ENCODE measurements around the gene APCDD1.
"Not testable (repeated sequence)": the region's sequence is repeated elsewhere in the genome, so short reads cannot be mapped to it uniquely, and the experiment has no call there.

Gene APCDD1

DNA sequence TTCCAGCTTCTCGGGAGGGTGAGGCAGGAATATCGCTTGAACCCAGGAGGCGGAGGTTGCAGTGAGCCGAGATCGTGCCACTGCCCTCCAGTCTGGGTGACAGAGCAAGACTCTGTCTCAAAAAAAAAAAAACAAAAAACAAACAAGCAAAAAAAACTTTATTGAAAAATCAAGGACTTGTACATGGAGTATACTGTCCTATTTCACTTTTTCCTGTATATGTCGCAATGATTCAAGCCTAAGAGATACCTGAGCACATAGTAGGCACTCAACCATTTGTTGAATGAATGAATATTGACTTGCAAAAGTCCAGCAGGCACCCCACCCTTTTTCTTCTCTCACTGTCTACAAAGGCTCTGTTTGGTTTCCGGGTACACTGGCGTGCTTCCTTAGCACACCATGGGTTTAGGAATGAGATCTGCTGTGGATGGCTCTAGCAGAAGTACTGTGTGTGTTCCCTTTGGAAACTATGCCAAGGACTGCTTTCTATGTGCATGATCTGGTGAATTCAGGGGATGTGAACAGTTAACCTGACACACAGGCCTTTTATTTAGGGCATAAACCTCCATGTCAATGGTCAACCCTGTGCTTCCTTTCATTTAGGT, 6.1 kb downstream of the APCDD1 start:
- H3K4me3 ChIP-seq (ENCODE audit: low read depth, low read length): no peak overlapping the region

DNA sequence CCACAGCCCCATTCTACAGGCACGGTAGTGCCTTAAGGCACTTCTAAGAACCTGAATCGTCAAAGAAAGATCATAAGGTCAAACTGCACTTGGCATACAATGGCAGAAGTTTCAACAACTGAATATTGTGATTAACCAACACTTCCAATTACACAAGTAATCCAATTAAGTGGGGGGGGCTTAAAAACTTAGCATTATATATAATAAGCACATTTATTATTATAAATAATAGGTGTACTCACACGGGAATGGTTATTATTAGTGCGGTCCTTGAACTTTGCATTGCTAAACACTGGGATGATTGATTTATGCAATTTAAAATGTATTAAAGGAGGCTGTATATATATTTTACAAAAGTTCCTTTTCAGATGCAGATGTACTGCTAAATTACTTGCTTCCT, 7.6 kb downstream of the APCDD1 start:
- H3K4me3 ChIP-seq (ENCODE audit: low read depth, low read length): no peak overlapping the region

DNA sequence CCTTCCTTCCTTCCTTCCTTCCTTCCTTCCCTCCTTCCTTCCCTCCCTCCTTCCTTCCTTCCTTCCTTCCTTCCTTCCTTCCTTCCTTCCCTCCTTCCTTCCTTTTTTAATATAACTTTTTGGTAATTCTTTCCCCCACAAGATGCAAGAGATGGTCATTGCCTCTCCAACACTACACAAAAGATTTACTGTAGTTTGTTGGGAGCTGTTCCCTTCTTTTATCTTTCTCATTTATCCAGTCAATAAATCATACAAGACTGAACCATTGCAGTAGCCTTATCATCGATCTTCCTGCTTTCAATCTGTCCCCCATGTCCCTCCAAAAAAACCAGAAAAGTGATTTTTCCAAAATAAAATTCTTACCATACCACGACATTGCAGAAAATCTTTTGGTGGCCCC, 8.2 kb downstream of the APCDD1 start:
- no peak overlapping the region for H3K4me3 ChIP-seq (ENCODE audit: low read depth, low read length)

DNA sequence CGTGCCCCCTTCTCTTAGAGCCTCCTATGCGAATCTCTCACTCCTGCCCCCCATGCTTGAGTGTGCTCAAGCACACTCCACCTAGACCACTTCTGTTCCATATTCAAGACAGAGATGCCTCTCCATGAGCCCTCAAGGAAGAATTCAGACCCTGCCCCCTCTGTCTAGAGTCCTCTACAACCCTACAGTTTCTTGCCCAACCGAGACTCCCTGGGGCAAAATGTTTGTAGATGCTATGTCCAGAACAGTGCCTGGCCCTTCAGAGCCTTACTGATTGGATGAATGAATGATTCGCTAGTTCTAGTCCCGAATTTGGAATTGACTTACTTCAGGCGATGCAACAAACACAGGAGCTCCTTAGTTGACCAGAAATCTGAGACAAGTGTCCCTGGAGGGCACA, 8.7 kb downstream of the APCDD1 start:
- H3K4me3 ChIP-seq (ENCODE audit: low read depth, low read length): no peak overlapping the region

DNA sequence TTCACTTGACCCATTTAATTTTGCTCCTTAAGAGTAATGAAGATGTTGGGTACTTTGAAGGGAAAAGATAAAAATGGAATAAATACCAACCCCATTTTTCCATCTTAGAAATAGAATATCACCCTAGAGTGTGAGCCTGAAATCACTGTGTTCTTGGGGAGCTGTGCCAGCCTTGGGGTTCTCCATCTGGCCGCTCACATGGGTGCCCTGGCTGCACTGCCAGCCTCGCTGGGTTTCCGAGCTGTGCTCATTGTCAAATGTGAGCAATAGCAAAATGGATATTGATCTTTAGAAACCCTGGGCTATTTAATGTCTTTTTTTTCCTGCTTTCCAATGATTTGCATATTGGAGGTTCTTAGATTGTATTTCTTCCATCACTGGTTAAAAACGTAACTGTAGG, 9.3 kb downstream of the APCDD1 start:
- no peak overlapping the region for H3K4me3 ChIP-seq (ENCODE audit: low read depth, low read length)

DNA sequence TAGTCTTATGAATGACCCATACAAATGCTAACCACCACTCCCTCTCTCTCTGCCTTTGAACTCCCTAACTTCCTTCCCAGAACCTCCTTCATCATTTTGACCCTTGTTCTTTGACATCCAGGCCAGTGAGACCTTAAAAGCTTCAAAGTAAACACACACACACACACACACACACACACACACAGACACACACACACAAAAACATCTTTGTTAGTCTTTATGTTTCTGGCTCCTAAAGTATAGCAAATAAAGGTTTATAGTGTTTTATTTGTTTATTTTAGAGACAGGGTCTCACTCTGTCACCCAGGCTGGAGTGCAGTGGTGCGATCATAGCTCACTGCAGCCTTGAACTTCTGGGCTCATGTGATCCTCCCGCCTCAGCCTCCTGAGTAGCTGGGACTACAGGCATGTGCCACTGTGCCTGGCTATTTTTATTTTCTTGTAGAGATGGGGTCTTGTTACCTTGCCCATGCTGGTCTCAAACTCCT, 9.8 kb downstream of the APCDD1 start:
- not testable (repeated sequence) for H3K4me3 ChIP-seq (ENCODE audit: low read depth, low read length)

DNA sequence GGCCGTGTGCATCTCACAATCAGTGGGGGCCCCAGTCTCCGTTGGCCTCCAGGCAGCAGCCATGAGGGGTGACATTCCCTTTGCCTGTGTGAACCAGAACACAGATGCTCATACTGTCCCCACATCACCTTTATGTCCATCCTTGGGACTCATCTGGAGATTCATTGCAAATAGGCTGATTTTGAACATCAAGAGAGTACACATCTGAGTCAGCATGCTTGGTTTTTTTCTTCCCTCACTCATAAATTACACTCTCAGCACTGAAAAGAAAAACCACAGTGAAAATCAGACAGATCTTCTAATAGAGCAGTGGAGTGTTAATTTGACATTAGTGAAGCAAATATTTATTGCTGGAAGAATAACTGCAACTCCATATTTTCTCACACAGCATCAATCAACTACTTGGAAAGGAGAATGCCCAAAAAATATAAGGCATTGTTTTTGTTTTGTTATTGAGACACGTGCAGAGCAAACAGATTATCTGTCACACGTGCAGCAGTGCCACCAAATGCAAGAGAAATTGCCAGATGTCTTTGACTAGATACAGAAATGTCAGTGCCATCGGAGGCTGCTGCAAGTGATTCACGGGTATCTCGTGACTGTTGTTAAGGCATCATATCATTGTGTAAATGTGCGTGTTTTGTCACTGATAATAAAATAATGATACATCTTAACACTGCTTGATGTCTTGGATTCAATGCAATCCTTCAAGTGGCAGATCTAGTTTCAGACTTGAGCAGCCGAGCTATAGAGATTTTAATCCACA, 10.9 kb downstream of the APCDD1 start:
- no peak overlapping the region for H3K4me3 ChIP-seq (ENCODE audit: low read depth, low read length)

DNA sequence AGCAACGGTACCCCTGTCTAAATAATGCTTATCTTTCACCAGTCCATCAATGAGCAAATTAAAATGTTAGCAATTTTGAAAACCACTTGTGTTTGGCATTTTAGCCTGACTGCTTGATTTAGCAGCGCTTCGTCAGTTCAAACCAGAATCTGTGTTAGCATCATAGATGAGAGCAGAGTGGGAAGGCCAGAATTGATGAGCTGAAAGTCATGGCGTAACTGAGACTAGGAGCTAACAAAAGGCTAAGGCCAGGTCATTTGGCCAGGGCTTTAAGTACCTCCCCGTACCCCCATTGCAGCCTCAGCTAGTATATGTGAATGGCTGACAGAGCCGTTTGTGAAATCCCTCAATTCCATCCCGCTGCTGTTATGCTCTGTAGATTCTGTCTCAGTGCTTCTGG, 16.0 kb downstream of the APCDD1 start:
- H3K4me3 ChIP-seq (ENCODE audit: low read depth, low read length): no peak overlapping the region

DNA sequence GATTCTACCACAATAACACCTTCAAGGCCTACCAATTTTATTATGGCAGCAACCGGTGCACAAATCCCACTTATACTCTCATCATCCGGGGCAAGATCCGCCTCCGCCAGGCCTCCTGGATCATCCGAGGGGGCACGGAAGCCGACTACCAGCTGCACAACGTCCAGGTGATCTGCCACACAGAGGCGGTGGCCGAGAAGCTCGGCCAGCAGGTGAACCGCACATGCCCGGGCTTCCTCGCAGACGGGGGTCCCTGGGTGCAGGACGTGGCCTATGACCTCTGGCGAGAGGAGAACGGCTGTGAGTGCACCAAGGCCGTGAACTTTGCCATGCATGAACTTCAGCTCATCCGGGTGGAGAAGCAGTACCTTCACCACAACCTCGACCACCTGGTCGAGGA, 17.1 kb downstream of the APCDD1 start:
- H3K4me3 ChIP-seq (ENCODE audit: low read depth, low read length): no peak overlapping the region

DNA sequence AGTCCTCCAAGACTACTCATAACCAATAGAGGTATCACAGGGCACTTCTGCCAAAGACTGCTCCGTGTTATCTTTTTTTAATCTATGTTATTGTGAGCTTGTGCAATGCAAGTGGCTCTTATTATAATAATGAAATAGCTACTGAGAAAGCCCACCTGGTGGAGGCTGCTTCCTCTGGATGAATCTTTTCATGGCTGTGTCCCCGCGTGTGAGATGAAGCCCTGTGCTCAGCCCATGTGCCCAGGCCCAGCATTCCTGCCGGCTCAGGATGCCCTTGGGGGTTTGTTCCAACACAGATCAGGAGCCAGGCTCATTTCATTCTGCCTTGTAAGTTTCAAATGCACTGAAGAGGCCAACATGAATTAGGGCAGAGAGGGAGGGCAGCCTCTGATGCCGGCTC, 18.7 kb downstream of the APCDD1 start:
- no peak overlapping the region for H3K4me3 ChIP-seq (ENCODE audit: low read depth, low read length)

DNA sequence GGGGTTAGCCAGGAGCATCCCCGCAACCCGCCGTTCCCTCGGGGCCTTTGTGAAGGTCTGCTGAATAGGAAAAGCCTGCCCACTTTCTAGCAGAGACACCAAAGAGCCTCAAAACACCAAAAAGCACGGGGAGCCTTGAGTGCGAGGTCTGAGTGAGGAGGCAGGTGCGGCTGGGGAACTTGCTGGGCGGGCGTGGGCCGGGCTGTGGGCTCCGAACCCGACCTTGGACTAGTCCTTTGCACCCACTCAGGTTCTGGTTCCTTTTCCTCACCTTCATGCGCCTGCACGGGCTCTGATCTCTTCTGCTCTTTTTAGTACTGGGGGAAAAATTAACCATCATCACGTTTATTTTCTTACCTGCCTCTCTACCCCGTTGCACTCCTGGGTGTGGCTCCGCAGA, 19.9 kb downstream of the APCDD1 start:
- no peak overlapping the region for H3K4me3 ChIP-seq (ENCODE audit: low read depth, low read length)

DNA sequence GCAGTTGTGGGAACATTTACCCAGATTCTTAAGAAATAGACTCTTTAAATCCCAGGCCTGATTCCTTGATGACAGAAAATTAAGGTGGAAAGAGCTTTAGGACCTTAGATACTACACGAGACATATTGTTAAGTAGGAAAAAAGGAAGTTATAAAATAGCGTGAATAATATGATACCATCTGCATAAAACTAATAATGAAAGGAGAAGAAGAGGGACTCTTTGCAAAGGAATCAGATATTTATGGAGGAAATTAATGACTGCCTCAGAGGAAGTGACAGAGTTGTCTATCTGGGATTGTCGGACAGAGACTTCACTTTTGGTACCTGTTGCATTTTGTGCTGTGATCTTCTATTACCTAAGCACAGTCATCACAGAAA, 20.8 kb downstream of the APCDD1 start:
- no peak overlapping the region for H3K4me3 ChIP-seq (ENCODE audit: low read depth, low read length)

DNA sequence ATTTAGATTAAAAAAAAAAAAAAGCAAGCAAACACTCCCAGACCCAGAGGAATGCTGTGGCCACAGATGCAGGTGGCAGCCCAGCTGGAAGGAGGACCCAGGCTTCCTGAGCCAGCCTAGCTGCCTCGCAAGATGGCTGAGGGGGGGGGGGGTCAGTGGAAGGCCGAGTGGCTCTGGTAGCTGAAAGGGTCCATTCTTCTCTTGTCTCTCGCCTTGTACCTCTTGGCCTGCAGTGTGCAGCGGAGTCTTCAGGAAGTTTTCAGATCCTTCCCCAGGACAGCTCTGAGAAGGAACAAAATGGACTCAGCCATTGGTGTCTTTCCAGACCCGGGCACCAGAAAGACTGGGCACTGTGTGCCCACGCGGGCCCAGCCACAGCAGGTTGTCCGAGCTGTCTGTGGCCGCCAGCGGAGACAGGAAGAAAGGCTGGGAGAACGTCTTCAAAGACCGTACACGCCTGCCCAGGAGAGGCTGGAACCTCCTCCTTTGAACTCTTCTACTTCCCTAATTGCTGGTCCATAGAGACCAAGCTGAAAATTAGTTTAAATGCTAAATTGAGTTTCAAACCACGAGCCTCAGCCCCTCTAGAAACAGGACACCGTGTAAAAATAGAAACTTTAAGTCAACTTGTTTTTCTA, 21.3 kb downstream of the APCDD1 start:
- H3K4me3 ChIP-seq (ENCODE audit: low read depth, low read length): no peak overlapping the region

DNA sequence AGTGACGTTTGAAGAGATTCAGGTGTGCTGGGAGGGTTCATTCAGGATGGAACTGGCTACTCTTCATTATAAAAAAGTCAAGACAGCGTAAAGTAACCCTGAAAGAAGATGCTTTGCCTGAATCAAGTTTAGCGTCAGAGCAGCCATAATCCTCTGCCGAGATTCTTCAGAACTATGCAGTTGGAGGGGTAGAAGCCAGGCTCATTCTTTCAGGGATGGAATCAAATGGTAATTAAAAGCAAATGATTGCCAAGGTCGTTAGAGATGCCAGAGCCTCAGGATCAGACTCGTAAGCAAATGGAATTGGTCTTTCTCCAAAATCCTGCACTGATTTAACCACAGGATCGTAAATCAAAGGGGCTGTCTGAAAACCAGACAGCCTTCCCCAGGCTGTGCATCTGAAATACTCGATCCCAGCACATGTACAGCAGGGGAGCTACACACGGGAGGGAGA, 21.9 kb downstream of the APCDD1 start:
- H3K4me3 ChIP-seq (ENCODE audit: low read depth, low read length): no peak overlapping the region

DNA sequence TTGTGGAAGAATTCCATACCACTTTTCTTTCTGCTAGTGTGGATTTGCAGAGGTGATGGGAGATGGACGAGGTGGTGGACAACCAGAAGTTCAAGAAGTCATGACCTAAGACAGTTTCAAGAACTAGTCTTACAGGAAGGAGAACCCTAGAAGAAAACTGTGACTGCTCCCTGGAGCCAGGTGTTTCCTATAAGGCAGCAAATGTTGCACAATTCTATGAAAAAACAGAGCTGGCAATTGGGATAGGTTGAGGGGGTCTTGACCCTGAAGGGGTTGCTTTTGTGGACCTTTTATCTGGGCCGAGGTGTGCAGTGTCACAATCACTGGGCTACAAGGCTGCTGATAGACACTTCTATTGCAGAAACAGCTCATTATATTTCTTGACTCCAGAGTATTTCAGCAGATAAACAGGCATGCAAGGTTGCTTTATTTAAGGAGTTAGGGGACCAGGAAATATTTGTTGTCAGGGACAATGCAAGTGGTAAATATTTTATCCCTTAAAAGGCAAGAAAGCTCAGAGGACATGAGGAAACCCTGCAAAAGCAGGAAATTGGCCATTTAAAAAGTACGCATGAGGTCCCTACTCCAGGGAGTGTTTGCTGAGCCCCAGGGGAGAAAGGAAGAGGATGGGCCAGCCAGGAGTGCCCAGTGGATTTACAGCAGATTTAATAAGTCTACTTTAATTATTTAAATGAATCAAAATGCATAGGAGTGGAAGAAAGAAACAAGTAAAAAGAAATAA, 22.9 kb downstream of the APCDD1 start:
- H3K4me3 ChIP-seq (ENCODE audit: low read depth, low read length): no peak overlapping the region

DNA sequence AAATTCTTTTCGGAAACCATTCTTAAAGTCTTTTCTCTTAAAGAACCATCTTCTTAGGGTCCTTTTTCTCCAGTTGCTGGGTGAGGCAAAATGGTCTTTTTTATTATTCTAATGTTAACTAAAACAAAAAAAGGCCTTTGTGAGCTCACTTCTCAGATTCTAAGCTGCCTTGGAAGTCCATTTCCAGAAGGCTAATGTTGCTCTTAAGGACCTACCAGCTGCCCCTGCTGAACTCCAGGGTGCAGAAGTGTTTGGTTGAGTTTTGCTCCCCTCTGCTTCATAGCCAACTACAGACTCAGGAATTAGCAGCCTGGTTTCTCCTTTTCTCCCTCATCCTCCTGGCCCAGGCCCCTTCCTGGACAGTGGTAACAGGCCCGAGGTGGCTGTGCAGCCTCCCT, 23.4 kb downstream of the APCDD1 start:
- no peak overlapping the region for H3K4me3 ChIP-seq (ENCODE audit: low read depth, low read length)

DNA sequence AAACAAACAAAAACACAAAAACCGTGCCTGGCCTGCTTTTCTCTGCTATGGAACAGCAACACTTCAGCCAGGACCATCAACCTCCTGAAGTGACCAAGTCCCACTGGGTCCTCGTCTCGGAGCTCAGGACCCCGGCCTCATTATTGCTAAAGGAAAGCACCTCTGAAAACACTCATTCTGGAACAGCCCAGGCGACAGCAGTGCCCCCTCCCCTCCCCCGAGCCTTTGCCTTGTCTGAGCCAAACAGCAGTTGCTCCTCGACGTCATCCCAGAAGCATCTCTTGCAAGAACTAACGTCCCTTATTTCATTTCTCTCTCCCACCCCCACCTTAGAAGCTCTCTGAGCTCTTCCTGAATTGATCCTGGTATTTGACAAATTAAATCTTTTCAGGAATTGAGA, 27.4 kb downstream of the APCDD1 start:
- H3K4me3 ChIP-seq (ENCODE audit: low read depth, low read length): no peak overlapping the region

DNA sequence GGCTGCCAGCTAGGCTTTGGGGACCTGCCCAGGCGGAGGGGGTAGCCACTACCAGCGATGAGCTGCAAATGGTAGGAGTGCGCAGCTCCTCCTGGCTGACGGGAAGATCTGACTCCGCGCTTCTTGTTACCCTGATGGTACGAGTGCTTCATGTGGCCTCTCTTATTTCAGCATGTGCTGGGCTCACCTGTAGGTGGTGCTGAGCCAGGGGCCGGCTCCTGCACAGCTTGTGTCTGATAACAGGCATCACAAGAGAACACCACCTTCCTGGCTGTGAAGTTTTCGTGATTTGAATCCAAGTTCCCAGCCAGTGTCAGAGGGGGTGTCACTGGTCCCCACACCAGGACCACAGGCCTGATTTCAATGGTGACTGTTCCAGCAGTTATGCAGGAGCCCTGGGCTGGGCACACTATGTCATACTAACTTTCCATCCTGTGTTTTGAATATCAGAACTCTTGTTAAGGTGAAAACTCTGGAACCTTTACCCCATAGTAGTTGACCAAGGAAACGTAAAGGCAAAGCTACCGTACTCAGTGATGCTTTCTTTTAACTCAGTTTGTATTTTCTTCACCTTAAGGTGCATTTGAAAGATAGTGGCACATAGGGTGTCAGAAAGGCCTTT, 28.0 kb downstream of the APCDD1 start:
- no peak overlapping the region for H3K4me3 ChIP-seq (ENCODE audit: low read depth, low read length)

DNA sequence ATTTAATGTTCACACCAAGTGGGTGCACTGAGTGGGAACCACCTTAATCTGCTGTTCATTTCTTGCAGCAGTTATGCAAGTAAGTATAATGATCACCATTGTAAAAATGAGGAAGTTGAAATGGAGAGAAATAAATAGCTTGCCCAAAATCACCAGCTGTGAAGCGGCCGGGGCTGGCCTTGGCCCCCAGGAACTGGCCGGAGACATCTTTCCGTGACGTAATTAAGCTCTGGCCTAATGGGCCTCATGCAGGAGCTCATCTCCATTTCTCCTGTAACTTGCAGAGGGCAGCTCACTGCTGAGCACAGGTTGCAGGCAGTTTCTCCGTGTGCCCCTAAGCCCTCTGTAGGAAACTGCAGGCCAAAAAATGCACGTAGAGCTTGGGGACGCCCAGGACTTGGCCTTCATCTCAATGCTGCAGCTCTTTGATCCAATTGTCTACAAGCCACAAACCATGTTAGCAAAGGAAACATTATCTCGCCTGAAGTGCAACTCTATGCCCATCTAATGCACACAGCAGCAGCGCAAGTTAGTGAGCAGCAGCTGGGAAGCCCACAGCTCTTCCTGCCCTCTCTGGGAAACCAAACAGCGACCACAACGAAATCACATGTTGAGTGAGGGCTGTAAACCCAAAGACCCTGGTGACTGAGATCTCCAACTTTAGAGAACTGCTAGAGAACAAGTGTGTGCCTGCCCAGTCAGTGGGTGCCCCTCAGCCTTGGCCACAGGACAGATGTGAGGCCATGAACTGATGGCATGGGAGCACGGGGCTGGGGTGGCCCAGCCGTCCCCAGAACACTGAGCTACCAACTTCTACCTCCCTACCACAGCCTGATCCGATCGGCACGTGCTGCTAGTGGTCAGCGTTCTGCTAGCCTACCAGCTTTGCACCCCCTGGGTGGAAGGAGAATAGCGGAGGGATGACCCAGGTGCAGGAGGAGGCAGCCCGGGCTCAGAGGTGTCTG, 28.8 kb downstream of the APCDD1 start:
- H3K4me3 ChIP-seq (ENCODE audit: low read depth, low read length): no peak overlapping the region

DNA sequence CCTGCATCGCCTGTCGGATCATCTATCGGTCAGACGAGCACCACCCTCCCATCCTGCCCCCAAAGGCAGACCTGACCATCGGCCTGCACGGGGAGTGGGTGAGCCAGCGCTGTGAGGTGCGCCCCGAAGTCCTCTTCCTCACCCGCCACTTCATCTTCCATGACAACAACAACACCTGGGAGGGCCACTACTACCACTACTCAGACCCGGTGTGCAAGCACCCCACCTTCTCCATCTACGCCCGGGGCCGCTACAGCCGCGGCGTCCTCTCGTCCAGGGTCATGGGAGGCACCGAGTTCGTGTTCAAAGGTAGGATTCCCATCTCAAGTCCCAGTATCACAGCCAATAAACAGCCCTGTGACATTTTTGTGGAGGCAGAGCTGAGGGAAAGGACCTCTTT, 31.0 kb downstream of the APCDD1 start:
- H3K4me3 ChIP-seq (ENCODE audit: low read depth, low read length): no peak overlapping the region
